Heart left ventricle (tissue), 16 donors: ENCODE results near the gene GEN1. TPM values are rescaled to one million over a fixed set of nuclear protein-coding genes. Genes with fewer than 3 reads are reported as not detected.

Experiments
- ATAC-seq, 4 donors: fragments of 200-7000 bp; cut with Tn5 transposase; one replicate each; pipeline ENCODE4 v1.9.1; 2020 to 2022; ENCODE audit warnings: moderate library complexity in 4 of 4, mild to moderate bottlenecking in 3 of 4, moderate number of reproducible peaks in 1 of 4
- DNase-seq, 5 donors: peaks; one replicate each; pipeline ENCODE4 v3.0.0-alpha.2; 2020
- H3K27ac ChIP-seq, 12 donors: fragments of 200-600 bp; sonication (generic) in 4 of 12; one replicate each; pipeline versions ENCODE4 v1.5.0 to v1.8.0; 2016 to 2022; ENCODE audit warnings: mild to moderate bottlenecking in 2 of 12
- H3K27me3 ChIP-seq, 9 donors: fragments of 200-600 bp; sonication (generic) in 2 of 9; one replicate each; pipeline versions ENCODE4 v1.5.1 to v1.8.0; 2016 to 2022; ENCODE audit warnings: mild to moderate bottlenecking in 3 of 9
- H3K36me3 ChIP-seq, 9 donors: fragments of 200-600 bp; sonication (generic) in 2 of 9; one replicate each; pipeline versions ENCODE4 v1.5.0 to v1.8.0; 2018 to 2022; ENCODE audit warnings: mild to moderate bottlenecking in 2 of 9
- H3K4me1 ChIP-seq, 12 donors: fragments of 200-600 bp; sonication (generic) in 4 of 12; one replicate each; pipeline versions ENCODE4 v1.5.0 to v1.8.0; 2016 to 2022; ENCODE audit warnings: mild to moderate bottlenecking in 3 of 12
- H3K4me3 ChIP-seq, 12 donors: fragments of 200-600 bp; sonication (generic) in 4 of 12; one replicate each; pipeline versions ENCODE4 v1.5.0 to v1.8.0; 2017 to 2022; ENCODE audit warnings: mild to moderate bottlenecking in 9 of 12, moderate library complexity in 4 of 12
- H3K9me3 ChIP-seq, 12 donors: fragments of 200-600 bp; sonication (generic) in 4 of 12; one replicate each; pipeline versions ENCODE4 v1.5.0 to v1.8.0; 2016 to 2022; ENCODE audit warnings: mild to moderate bottlenecking in 1 of 12
- CTCF ChIP-seq, 12 donors: fragments of 200-600 bp; sonication (generic) in 4 of 12; IDR thresholded peaks; one replicate each; pipeline versions ENCODE4 v1.5.0 to v1.8.0; 2018 to 2022; ENCODE audit warnings: antibody characterized with exemption in 12 of 12, mild to moderate bottlenecking in 5 of 12
- POLR2A ChIP-seq, 2 donors: fragments of 450-650 bp; IDR thresholded peaks; one replicate each; pipeline ENCODE4 v1.6.1; 2017; ENCODE audit warnings: antibody characterized with exemption in 2 of 2, mild to moderate bottlenecking in 2 of 2, moderate library complexity in 2 of 2
- WGBS, 4 donors: extraction: QIAGEN DNeasy Blood & Tissue Kit in 2 of 4; methylation state at CpG; one replicate each; pipeline versions ENCODE4 v1.1.5 to v1.1.7; 2013 to 2018; 5-methylcytosine and 5-hydroxymethylcytosine counted together
- intact Hi-C, 10 donors: fragments of 100-400 bp; cut with DNase I; formaldehyde crosslinking; loops; one replicate each; pipeline versions ENCODE4 v1.11.1 to v1.14.2; 2022
- polyA plus RNA-seq, 2 donors: library from polyadenylated mRNA; stranded (reverse); fragments of 200-250 nt; gene quantifications; one replicate each; pipeline ENCODE4 v1.2.3, GENCODE V29; 2013
- total RNA-seq, 9 donors: library from RNA; depleted of rRNA in 2 of 9; stranded (reverse); fragments of >200 nt in 2 of 9; fragmentation: NEBNext Ultra II Directional in 3 of 9; extraction: Animal tissue kit (Norgen Biotek cat#: 25700) in 3 of 9; gene quantifications; one replicate each; pipeline versions ENCODE4 v1.1.0 to v1.2.4, GENCODE V29; 2016 to 2023
- donor health status: ischemic (EF 13 %, LVEDD 7.1; RV severe dilation, severe dysfunction).
- donor health status: healthy with polysubstance abuse.
- donor health status: DM: no; HTN: yes; CAD: no.
- donor health status: DM: no; HTN: no; CAD: no.
- donor health status: ischemic (EF 25% LVEDD 6.9; RV normal size, moderate dysfunction).
- donor health status: ischemic (EF 25% LVEDD 5.7; RV mildly dilated, moderate dysfunction).
- donor health status: healthy.
- donor health status: DM: yes; HTN: yes; CAD: no.
- donor health status: ischemic (EF 35%, LVEDD 5.7; RV mildly dilated, moderate dysfunction).
- donor health status: nonischemic (EF 11% LVEDD 7.7; RV severe dilation, severe dysfunction).
- donor health status: DM: yes; HTN: yes; CAD: no.
- donor health status: PGD.
- donor health status: ischemic (EF 29% LVEDD 5.4; RV normal size, mild dysfunction).
- donor health status: nonischemic (EF 23%, LVEDD 6.1; RV moderate dilation, normal function).

The GEN1 gene
- total and polyA plus RNA-seq, 11 donors = 1.0 to 8.8 (median 3.0) TPM

DNA sequence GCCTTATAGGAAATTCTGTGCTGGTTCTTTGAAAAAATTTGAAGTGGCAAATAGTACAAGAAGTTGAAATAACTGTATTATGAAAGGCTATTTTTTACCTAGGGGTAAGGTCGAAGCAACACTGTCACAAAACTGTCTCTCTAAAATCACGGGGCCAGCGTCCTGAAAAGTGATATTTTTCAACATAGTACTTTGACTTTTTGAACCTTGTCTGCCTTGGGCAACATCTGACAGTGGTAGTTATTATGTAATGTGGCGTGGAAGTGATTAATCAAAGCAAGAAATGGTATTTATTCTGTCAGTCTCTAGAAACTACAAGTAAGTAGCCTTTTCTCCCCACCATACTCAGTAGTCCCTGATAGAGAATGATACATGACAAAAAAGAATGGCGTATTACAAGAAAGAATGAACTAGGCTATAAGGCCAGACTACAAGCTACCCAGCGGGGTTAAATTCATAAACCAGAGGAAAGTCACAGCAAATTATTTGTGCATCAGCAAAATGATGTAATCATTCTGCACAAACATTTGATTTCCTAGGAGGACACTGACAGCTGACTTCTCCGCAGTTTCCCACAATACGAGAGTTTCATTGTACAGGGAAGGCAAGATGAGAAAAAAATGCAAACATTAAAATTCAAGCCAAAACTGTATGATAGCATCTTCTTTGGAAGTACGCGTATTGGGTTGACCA, 9.8 kb downstream of the GEN1 start:
- Histone ChIP-seq H3K27ac (no peak overlapping the region), H3K36me3 (peaks cover 0 to 38% (median 4%) of the 10 kb centered on the region in 9 donors), H3K27me3 (no peaks in the 10 kb centered on the region), H3K4me3 (no peak overlapping the region), H3K9me3 (no peaks in the 10 kb centered on the region), H3K4me1 (peaks cover 0 to 4% (median 0%) of the 10 kb centered on the region in 12 donors)
- TF ChIP-seq CTCF (IDR thresholded peaks at IDR 0.05) = no peak
- no peak for TF ChIP-seq POLR2A (IDR thresholded peaks at IDR 0.05)
- ATAC-seq = no peak
- 84 to 91% (median 88%) methylated on average over 10 of the region's 10 CpGs for WGBS, 4 donors
- DNase-seq = no peak
- intact Hi-C loops = loop anchor here in 1 of 10 donors (10.0 kb wide), 1 partner anchor 61 kb away; no protein-coding TSS in a partner anchor

- no peak overlapping the region for H3K4me3 ChIP-seq
These were observed 11.5 kb downstream of the GEN1 start for GRCh38 chr2:17765398-17765797.

GRCh38 chr2:17768894-17769293, 15.0 kb downstream of the GEN1 start:
- intact Hi-C loops = loop anchor here in 1 of 10 donors (10.0 kb wide), 1 partner anchor 56 kb away; no protein-coding TSS in a partner anchor
- H3K4me3 ChIP-seq = no peak overlapping the region

More at GRCh38 chr2:17765398-17765797, 11.5 kb downstream of the GEN1 start:
- no peaks in the 10 kb centered on the region for H3K9me3 ChIP-seq
- H3K36me3 ChIP-seq = peaks cover 0 to 46% (median 4%) of the 10 kb centered on the region in 9 donors
- ATAC-seq (peak in 3 of 4 donors; percentile 36 to 84 (median 80)), DNase-seq (no peak)
- intact Hi-C loops = loop anchor here in 1 of 10 donors (10.0 kb wide), 1 partner anchor 59 kb away; no protein-coding TSS in a partner anchor
- no peak for TF ChIP-seq CTCF (IDR thresholded peaks at IDR 0.05)
- no peak for TF ChIP-seq POLR2A (IDR thresholded peaks at IDR 0.05)
- peaks cover 0 to 17% (median 0%) of the 10 kb centered on the region in 12 donors for H3K4me1 ChIP-seq
- no peaks in the 10 kb centered on the region for H3K27me3 ChIP-seq
- 43 to 54% (median 51%) methylated on average over 2 of the region's 2 CpGs for WGBS, 4 donors
- H3K27ac ChIP-seq = no peak overlapping the region

More at GRCh38 chr2:17768894-17769293, 15.0 kb downstream of the GEN1 start:
- no peak overlapping the region for H3K27ac ChIP-seq
- peaks cover 0 to 42% (median 10%) of the 10 kb centered on the region in 9 donors for H3K36me3 ChIP-seq
- no peaks in the 10 kb centered on the region for H3K27me3 ChIP-seq
- TF ChIP-seq CTCF (IDR thresholded peaks at IDR 0.05) (no peak), POLR2A (IDR thresholded peaks at IDR 0.05) (no peak)
- H3K9me3 ChIP-seq = no peaks in the 10 kb centered on the region
- ATAC-seq = no peak
- DNase-seq = no peak
- 90 to 98% (median 95%) methylated on average over 4 of the region's 4 CpGs for WGBS, 4 donors
- peaks cover 0 to 18% (median 0%) of the 10 kb centered on the region in 12 donors for H3K4me1 ChIP-seq
